ENCODE data around the gene TUBA1B.
"Not testable (repeated sequence)": the region's sequence is repeated elsewhere in the genome, so short reads cannot be mapped to it uniquely, and the experiment has no call there.

Gene TUBA1B

DNA sequence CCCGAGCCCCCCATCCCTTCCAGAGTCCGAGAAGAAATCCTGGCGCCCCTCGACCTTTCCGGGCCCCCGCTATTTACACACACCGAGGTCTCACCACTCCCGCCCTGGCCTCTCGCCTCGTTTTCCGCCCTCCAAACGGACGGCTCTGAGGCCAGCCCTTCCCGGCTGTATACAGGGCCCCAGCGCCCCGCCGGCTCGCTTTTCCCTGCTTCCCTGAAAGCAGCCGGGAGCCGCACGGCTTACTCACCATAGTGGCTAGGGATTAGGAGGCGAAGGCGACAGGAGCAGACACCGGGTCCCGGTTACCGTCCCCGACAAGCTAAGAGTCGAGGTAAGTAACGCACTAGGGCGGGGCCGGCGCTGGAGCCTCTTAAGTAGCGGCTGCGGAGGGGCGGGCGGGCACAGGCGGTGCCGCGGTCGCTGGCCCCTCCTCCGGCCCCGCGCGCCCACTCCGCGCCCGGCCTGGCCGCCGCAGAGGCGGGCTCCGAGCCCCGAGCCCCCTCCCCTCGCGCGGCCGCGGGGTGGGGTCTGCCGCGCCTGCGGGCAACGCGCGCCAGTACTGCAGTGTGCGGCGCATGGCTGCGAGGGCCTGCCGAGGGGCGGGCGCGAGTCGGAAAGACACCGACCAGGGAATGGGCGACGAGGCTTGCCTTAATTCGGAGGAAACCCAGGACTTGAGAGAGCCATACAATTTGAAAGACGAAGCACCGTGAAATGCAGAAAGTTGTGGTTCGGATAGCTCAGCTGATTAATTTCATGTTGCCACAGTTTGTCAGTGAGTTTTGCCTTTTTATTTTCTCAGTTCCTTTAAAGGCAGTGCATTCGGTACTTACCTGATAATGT lies at the start of gene TUBA1B:
Gene TUBA1B, minus strand, starts transcription at position 345 of the 843 bp plus-strand sequence. Its CDS starts 95 bp downstream, at position 250.
- FAIRE-seq, result no peak

GRCh38 chr12:49174218-49174617 lies 43.0 kb upstream of the TUBA1B start:
- no peak for FAIRE-seq

DNA sequence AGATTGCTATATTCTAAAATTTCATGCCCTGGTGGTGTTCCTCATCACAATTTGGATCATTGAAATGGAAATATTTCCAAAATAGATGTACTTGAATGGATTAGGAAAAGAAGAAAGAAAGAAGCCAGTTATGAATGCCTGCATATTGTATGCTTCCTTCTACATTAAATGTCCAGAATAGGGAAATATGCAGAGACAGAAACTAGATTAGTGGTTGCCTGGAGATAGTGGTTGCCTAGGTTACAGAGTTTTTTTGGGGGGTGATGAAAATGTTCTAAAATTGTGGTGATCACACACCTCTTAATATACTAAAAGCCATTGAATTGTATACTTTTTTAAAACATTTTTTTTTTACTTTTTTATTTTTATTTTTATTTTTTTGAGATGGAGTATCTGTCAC lies 39.7 kb upstream of the TUBA1B start:
- no peak for FAIRE-seq

DNA sequence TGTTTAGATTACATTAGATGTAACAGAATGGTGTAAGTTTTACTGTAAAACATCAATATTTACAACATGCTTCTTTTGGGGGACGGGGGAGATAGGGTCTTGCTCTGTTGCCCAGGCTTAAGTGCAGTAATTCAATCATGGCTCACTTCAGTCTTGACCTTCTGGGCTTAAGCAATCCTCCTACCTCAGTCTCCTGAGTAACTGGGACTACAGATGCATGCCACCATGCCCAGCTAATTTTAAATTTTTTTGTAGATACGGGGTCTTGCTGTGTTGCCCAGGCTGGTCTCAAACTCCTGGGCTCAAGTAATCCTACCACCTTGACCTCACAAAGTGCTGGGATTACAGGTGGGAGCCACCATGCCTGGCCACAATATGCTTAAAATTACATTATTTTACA lies 33.9 kb upstream of the TUBA1B start:
- no peak for FAIRE-seq

- not testable (repeated sequence) for FAIRE-seq
These were observed 30.7 kb upstream of the TUBA1B start for GRCh38 chr12:49161901-49162300.

GRCh38 chr12:49161092-49161795 lies 30.0 kb upstream of the TUBA1B start:
- no peak for FAIRE-seq

DNA sequence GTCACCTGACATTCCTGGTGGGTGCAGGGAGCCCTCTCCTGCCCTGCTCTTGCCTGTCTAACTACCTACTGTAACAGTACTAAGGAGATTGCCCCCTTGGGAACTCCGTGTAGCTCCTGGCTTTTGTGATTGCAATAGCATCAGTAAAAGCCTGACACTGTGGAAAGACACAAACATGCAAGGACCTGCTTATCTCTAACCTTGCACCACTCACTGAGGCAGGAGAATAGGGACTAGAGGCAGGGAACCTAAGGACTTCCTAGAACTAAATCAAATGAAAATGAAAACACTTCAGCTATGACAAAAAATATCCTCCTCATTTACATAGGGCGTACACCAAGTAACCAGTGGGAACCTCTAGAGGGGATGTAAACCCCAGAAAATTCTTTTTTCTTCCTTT lies 29.2 kb upstream of the TUBA1B start:
- FAIRE-seq, result no peak

DNA sequence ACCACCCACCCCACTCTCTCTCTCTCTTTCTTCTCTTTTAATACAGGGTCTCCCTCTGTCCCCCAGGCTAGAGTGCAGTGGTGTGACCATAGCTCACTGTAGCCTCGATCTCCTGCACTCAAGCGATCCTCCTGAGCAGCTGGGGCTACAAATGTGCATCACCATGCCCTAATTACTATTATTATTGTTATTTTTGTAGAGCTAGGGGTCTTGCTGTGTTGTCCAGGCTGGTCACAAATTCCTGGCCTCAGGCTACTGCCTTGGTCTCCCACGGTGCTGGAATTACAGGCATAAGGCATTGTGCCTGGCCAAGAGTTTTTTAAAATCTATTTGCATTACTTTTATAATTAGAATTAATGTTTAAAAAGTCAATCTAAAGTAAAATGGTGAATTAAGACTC lies 23.0 kb upstream of the TUBA1B start:
- FAIRE-seq, result no peak

DNA sequence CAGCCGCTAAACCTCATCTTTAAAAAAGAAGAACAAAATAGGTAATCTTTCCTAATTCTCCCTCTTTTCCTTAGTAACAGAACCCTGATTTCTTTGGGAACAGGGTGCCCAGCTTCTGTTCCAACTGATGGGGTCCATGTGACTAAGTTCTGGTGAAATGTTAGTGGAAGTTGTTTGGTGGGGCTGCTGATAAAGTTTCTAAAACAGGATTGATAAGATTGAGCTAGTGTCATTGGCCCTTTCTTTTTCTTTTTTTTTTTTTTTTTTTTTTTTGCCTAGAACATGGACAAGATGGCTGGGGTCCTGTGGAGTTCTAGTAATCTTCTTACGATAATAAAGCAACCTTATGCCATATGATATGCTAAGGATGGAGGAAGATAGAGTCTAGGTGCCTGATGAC lies 16.2 kb upstream of the TUBA1B start:
- FAIRE-seq, result no peak

- no peak for FAIRE-seq
These were observed 15.2 kb upstream of the TUBA1B start for GRCh38 chr12:49146406-49146805.

GRCh38 chr12:49144384-49144783 lies 13.2 kb upstream of the TUBA1B start:
- FAIRE-seq, result no peak

DNA sequence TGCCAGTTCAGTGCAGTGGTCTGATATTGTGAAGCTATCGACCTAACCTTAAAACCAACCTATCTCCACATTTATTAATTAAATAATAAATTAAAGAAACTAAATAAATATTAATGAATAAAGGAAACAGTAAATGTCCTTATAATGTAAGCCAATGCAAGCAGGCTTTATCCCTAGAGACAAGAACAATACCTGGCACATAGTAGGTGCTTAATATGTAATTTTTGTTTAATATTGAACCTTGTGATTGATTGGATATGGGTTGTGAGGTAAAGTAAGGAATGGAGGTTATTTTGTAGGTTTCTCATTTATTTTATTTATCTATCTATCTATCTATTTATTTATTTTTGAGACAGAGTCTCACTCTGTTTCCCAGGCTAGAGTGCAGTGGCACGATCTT lies 7.8 kb upstream of the TUBA1B start:
- no peak for FAIRE-seq

- FAIRE-seq, result no peak
These were observed 7.4 kb upstream of the TUBA1B start for GRCh38 chr12:49138587-49138986.

GRCh38 chr12:49137476-49137875 lies 6.3 kb upstream of the TUBA1B start:
- FAIRE-seq, result no peak

- FAIRE-seq, result not testable (repeated sequence)
These were observed 5.8 kb upstream of the TUBA1B start for GRCh38 chr12:49136997-49137396.

DNA sequence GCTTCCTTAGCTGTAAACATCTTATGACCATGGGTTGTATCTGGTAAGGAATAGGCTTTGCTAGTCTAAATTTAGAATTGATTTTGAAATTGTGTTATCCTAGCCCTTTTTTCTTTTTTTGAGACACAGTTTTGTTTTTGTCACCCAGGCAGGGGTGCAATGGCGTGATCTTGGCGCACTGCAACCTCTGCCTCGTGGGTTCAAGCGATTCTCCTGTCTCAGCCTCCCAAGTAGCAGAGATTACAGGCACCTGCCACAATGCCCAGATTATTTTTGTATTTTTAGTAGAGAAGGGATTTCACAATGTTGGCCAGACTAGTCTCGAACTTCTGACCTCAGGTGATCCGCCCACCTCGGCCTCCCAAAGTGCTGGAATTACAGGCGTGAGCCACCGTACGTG lies 2.4 kb upstream of the TUBA1B start:
- no peak for FAIRE-seq

GRCh38 chr12:49133014-49133413 lies 1.8 kb upstream of the TUBA1B start:
- no peak for FAIRE-seq

GRCh38 chr12:49131894-49132461 lies 783 bp upstream of the TUBA1B start:
- FAIRE-seq, result no peak

- no peak for FAIRE-seq
These were observed 794 bp downstream of the TUBA1B start for GRCh38 chr12:49130151-49131050.

- FAIRE-seq, result no peak
These were observed 1.7 kb downstream of the TUBA1B start for GRCh38 chr12:49129332-49130150.

DNA sequence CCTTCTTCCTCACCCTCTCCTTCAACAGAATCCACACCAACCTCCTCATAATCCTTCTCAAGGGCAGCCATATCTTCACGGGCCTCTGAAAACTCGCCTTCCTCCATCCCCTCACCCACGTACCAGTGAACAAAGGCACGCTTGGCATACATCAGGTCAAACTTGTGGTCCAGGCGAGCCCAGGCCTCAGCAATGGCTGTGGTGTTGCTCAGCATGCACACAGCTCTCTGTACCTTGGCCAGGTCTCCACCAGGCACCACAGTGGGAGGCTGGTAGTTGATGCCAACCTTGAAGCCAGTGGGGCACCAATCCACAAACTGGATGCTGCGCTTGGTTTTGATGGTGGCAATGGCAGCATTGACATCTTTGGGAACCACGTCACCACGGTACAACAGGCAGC lies 3.2 kb downstream of the TUBA1B start:
- not testable (repeated sequence) for FAIRE-seq

Measured in colon (tissue), 2 donors.